ENCODE data around the gene MCC.

Gene MCC

GRCh38 chr5:113218906-113219517, 269.2 kb downstream of the MCC start:
- Histone ChIP-seq H3K27me3 (replicated peaks; ENCODE audit: insufficient read depth, low read length) (no peaks in the 10 kb centered on the region), H3F3A (ENCODE audit: insufficient read depth, low read length) (0 out of 2 replicates have a peak, but pooled peaks cover 1% of the 10 kb centered on the region), H3K4me3 (ENCODE audit: low read length) (no peak overlapping the region), H3K4me2 (ENCODE audit: low read depth, low read length) (no peak overlapping the region), H2AFZ (ENCODE audit: low read length) (no peak overlapping the region), H3K27ac (ENCODE audit: low read length) (no peak overlapping the region), H4K20me1 (ENCODE audit: insufficient read depth, low read length) (no peaks in the 10 kb centered on the region), H3K9ac (ENCODE audit: low read length) (no peak overlapping the region), H3K9me3 (replicated peaks; ENCODE audit: insufficient read depth, low read length) (no peaks in the 10 kb centered on the region), H3K36me3 (replicated peaks; ENCODE audit: insufficient read depth, low read length) (no peaks in the 10 kb centered on the region), H3K79me2 (ENCODE audit: low read length) (peaks cover 98% of the 10 kb centered on the region), H3K9me2 (replicated peaks; ENCODE audit: insufficient read depth, low read length) (no peaks in the 10 kb centered on the region), H3K4me1 (ENCODE audit: low read length) (peaks cover 37% of the 10 kb centered on the region)
- TF ChIP-seq EZH2 (optimal IDR thresholded peaks at IDR 0.05; ENCODE audit: low read depth, low read length): no peak
- no peak for TF ChIP-seq EZH2phosphoT487 (IDR thresholded peaks at IDR 0.05; ENCODE audit: low read length)
- TF ChIP-seq CTCF (IDR thresholded peaks at IDR 0.05; ENCODE audit: low read length): no peak
- DNase-seq: no peak

GRCh38 chr5:113218200-113218599, 270.1 kb downstream of the MCC start:
- H3F3A ChIP-seq (ENCODE audit: insufficient read depth, low read length): peaks cover 10% of the 10 kb centered on the region; the same call in 1 of the 2 replicates
- no peaks in the 10 kb centered on the region for H4K20me1 ChIP-seq (ENCODE audit: insufficient read depth, low read length)
- H3K79me2 ChIP-seq (ENCODE audit: low read length): peaks cover 96% of the 10 kb centered on the region
- no peak for DNase-seq
- no peaks in the 10 kb centered on the region for H3K9me3 ChIP-seq (replicated peaks; ENCODE audit: insufficient read depth, low read length)
- no peak overlapping the region for H3K27ac ChIP-seq (ENCODE audit: low read length)
- no peak overlapping the region for H2AFZ ChIP-seq (ENCODE audit: low read length)
- peaks cover 43% of the 10 kb centered on the region for H3K4me1 ChIP-seq (ENCODE audit: low read length)
- no peak overlapping the region for H3K4me3 ChIP-seq (ENCODE audit: low read length)
- no peak overlapping the region for H3K9ac ChIP-seq (ENCODE audit: low read length)
- TF ChIP-seq EZH2 (optimal IDR thresholded peaks at IDR 0.05; ENCODE audit: low read depth, low read length) (no peak), CTCF (IDR thresholded peaks at IDR 0.05; ENCODE audit: low read length) (no peak), EZH2phosphoT487 (IDR thresholded peaks at IDR 0.05; ENCODE audit: low read length) (no peak)
- no peaks in the 10 kb centered on the region for H3K9me2 ChIP-seq (replicated peaks; ENCODE audit: insufficient read depth, low read length)
- H3K27me3 ChIP-seq (replicated peaks; ENCODE audit: insufficient read depth, low read length): no peaks in the 10 kb centered on the region
- H3K4me2 ChIP-seq (ENCODE audit: low read depth, low read length): no peak overlapping the region
- no peaks in the 10 kb centered on the region for H3K36me3 ChIP-seq (replicated peaks; ENCODE audit: insufficient read depth, low read length)

GRCh38 chr5:113217619-113218184, 270.6 kb downstream of the MCC start:
- TF ChIP-seq EZH2phosphoT487 (IDR thresholded peaks at IDR 0.05; ENCODE audit: low read length): no peak
- TF ChIP-seq EZH2 (optimal IDR thresholded peaks at IDR 0.05; ENCODE audit: low read depth, low read length): no peak
- no peak for TF ChIP-seq CTCF (IDR thresholded peaks at IDR 0.05; ENCODE audit: low read length)
- Histone ChIP-seq H3K9me3 (replicated peaks; ENCODE audit: insufficient read depth, low read length) (no peaks in the 10 kb centered on the region), H3K4me3 (ENCODE audit: low read length) (no peak overlapping the region), H3K27ac (ENCODE audit: low read length) (no peak overlapping the region), H3F3A (ENCODE audit: insufficient read depth, low read length) (peaks cover 13% of the 10 kb centered on the region; the same call in 1 of the 2 replicates), H3K4me1 (ENCODE audit: low read length) (peaks cover 48% of the 10 kb centered on the region), H3K36me3 (replicated peaks; ENCODE audit: insufficient read depth, low read length) (no peaks in the 10 kb centered on the region), H3K27me3 (replicated peaks; ENCODE audit: insufficient read depth, low read length) (no peaks in the 10 kb centered on the region), H3K9me2 (replicated peaks; ENCODE audit: insufficient read depth, low read length) (no peaks in the 10 kb centered on the region), H4K20me1 (ENCODE audit: insufficient read depth, low read length) (no peaks in the 10 kb centered on the region), H2AFZ (ENCODE audit: low read length) (no peak overlapping the region), H3K4me2 (ENCODE audit: low read depth, low read length) (no peak overlapping the region), H3K79me2 (ENCODE audit: low read length) (peaks cover 96% of the 10 kb centered on the region), H3K9ac (ENCODE audit: low read length) (no peak overlapping the region)
- DNase-seq: no peak

Measured in MM.1S (cell line).